Hepatocyte (in vitro differentiated cells): ENCODE data around the gene MAD2L1BP. TPM values are rescaled to one million over a fixed set of nuclear protein-coding genes. Genes with fewer than 3 reads are reported as not detected.
"Not testable (repeated sequence)": the region's sequence is repeated elsewhere in the genome, so short reads cannot be mapped to it uniquely, and the experiment has no call there.

Source experiments
- DNase-seq: peaks from one replicate; pipeline ENCODE4 v3.0.0-alpha.2; 2016; ENCODE audit warnings: low spot score
- H2AFZ ChIP-seq: fragments of 200-600 bp; sonication (generic); 2 replicates; pipeline ENCODE4 v1.6.0; 2016; ENCODE audit warnings: antibody characterized with exemption, mild to moderate bottlenecking
- H3K27ac ChIP-seq: fragments of 200-600 bp; sonication (generic); 2 replicates; pipeline ENCODE4 v1.5.1; 2016; ENCODE audit warnings: mild to moderate bottlenecking
- H3K27me3 ChIP-seq: fragments of 200-600 bp; sonication (generic); 2 replicates; pipeline ENCODE4 v1.6.1; 2016
- H3K36me3 ChIP-seq: fragments of 200-600 bp; sonication (generic); replicated peaks from 2 replicates; pipeline ENCODE4 v1.5.1; 2016; ENCODE audit warnings: low read depth; ENCODE audit not compliant: insufficient read depth
- H3K4me1 ChIP-seq: fragments of 200-600 bp; sonication (generic); 2 replicates; pipeline ENCODE4 v1.5.1; 2016; ENCODE audit warnings: mild to moderate bottlenecking, moderate library complexity; ENCODE audit not compliant: insufficient read depth
- H3K4me2 ChIP-seq: fragments of 200-600 bp; sonication (generic); 2 replicates; pipeline ENCODE4 v1.6.0; 2016
- H3K4me3 ChIP-seq: fragments of 200-600 bp; sonication (generic); 2 replicates; pipeline ENCODE4 v1.5.1; 2016; ENCODE audit warnings: mild to moderate bottlenecking
- H3K79me2 ChIP-seq: fragments of 200-600 bp; sonication (generic); 2 replicates; pipeline ENCODE4 v1.6.0; 2017; ENCODE audit warnings: mild to moderate bottlenecking
- H3K9me2 ChIP-seq: fragments of 200-600 bp; sonication (generic); replicated peaks from 2 replicates; pipeline ENCODE4 v1.6.0; 2017; ENCODE audit warnings: mild to moderate bottlenecking; ENCODE audit not compliant: insufficient read depth
- H3K9me3 ChIP-seq: fragments of 200-600 bp; sonication (generic); 2 replicates; pipeline ENCODE4 v1.5.1; 2016; ENCODE audit warnings: low read depth, mild to moderate bottlenecking
- H4K20me1 ChIP-seq: fragments of 200-600 bp; sonication (generic); 2 replicates; pipeline ENCODE4 v1.6.0; 2016; ENCODE audit warnings: mild to moderate bottlenecking; ENCODE audit not compliant: insufficient read depth, poor library complexity, severe bottlenecking
- EZH2 ChIP-seq: fragments of 200-600 bp; sonication (generic); IDR thresholded peaks from 2 replicates; pipeline ENCODE4 v1.6.1; 2016; ENCODE audit warnings: antibody characterized with exemption, mild to moderate bottlenecking, borderline replicate concordance
- EZH2phosphoT487 ChIP-seq: fragments of 200-600 bp; sonication (generic); IDR thresholded peaks from one replicate; pipeline ENCODE4 v1.6.1; 2018; ENCODE audit warnings: antibody characterized with exemption, mild to moderate bottlenecking, low read depth, moderate library complexity; ENCODE audit not compliant: unreplicated experiment, severe bottlenecking
- WGBS: methylation state at CpG from one replicate; pipeline ENCODE4 v1.1.6; 2016; ENCODE audit warnings: low lambda C conversion rate; ENCODE audit errors: missing lambda C conversion rate; 5-methylcytosine and 5-hydroxymethylcytosine counted together
- polyA plus RNA-seq: library from polyadenylated mRNA; unstranded; fragments of >200 nt; fragmentation: Nextera tagmentation; extraction: Ambion mirVana; gene quantifications from 2 replicates; pipeline ENCODE4 v1.2.1, GENCODE V29; 2016
- total RNA-seq: library from RNA; depleted of rRNA; stranded (reverse); fragments of >200 nt; gene quantifications from 2 replicates; pipeline ENCODE4 v1.2.3, GENCODE V29; 2014
- TF ChIP-seq, protein P1 (sequence below): fragments of 200-600 bp; sonication (generic); IDR thresholded peaks from 2 replicates; pipeline ENCODE4 v1.5.1; 2016; ENCODE audit warnings: antibody characterized with exemption, mild to moderate bottlenecking; ENCODE audit not compliant: poor library complexity

Gene MAD2L1BP
- total and polyA plus RNA-seq, 2 experiments from 2014 or later: 32.1 to 47.6 TPM

DNA sequence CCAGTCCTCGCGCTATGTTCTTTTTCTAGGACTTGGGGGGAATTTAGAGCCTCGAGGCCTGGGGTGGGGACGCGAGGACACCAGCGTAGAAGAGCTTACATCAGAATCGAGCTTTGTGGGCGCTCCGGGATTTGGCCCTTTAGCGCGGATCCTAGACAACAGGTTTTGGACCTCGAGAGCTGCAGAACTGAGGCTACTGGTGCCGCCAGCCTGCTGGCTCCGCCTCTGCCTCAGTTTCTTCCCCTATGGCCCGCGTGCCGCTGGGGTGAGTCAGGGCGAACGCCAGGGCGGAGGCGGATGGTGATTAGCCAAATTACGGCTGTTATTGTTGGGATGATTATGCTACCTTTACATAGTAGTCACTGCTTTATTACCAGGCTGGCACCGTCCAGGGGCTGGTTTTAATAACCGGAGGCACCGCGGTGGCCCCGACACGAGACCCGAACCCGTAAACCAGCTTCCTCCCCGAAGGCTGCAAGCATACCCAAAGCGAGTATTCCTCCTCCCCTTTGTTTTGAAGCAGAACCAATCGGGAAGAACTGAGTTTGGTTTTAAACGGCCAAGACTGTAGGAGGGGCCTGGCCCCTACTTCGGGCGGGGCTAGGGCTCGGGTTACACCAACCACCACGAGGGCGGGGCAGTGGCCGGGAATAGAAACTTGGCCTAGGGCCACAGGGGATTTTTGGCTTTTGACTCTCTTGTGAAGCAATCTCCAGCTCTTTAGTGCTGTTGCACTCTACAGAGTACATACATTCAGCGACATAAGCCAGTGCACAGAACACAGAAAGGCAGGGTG lies 5.9 kb upstream of the MAD2L1BP start:
- TF ChIP-seq EZH2 (no peak), EZH2phosphoT487 (no peak)
- TF ChIP-seq, protein P1, sequence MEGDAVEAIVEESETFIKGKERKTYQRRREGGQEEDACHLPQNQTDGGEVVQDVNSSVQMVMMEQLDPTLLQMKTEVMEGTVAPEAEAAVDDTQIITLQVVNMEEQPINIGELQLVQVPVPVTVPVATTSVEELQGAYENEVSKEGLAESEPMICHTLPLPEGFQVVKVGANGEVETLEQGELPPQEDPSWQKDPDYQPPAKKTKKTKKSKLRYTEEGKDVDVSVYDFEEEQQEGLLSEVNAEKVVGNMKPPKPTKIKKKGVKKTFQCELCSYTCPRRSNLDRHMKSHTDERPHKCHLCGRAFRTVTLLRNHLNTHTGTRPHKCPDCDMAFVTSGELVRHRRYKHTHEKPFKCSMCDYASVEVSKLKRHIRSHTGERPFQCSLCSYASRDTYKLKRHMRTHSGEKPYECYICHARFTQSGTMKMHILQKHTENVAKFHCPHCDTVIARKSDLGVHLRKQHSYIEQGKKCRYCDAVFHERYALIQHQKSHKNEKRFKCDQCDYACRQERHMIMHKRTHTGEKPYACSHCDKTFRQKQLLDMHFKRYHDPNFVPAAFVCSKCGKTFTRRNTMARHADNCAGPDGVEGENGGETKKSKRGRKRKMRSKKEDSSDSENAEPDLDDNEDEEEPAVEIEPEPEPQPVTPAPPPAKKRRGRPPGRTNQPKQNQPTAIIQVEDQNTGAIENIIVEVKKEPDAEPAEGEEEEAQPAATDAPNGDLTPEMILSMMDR: no peak
- Histone ChIP-seq H3K4me3 (peak overlapping the region; percentile 21), H3K9me2 (no peaks in the 10 kb centered on the region), H3K36me3 (no peaks in the 10 kb centered on the region), H3K4me1 (peaks cover 14% of the 10 kb centered on the region), H4K20me1 (no peaks in the 10 kb centered on the region), H3K9me3 (no peaks in the 10 kb centered on the region), H3K79me2 (peaks cover 24% of the 10 kb centered on the region), H3K27me3 (no peaks in the 10 kb centered on the region), H3K27ac (peak overlapping the region; percentile 91), H2AFZ (peak overlapping the region; percentile 50), H3K4me2 (peak overlapping the region; percentile 81)
- 1% methylated on average over 41 of the region's 41 CpGs for WGBS
- peak; percentile 98 for DNase-seq

DNA sequence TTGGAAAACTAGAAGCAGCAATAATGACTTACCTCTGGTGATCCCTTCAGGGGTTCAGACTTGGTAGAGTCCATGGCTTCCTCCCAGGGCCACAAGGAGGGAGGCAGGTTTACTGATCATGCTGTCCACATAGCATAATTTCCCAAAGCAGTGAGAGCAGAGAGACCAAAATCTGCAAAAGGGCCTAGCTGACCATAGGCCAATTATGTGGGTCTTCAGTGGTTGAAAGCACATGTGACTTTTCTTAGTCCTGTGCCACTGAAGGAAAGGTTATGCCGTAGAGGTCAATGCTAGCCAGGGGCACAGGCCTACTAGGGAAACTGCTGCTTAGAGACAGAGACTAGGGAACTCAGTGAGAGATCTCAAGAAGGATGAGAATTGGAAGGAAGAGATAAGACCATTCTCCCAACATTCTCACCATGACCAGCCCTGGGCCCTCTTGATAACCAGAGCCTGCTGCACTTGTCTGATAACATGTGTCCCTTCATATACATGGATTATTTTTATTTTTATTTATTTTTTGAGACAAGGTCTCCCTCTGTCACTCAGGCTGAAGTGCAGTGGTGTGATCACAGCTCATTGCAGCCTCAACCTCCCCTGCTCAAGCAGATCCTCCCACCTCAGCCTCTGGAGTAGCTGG lies 4.5 kb upstream of the MAD2L1BP start:
- no peaks in the 10 kb centered on the region for H3K9me3 ChIP-seq
- peak overlapping the region; percentile 31 for H3K27ac ChIP-seq
- H4K20me1 ChIP-seq: no peaks in the 10 kb centered on the region
- no peak for DNase-seq
- H3K27me3 ChIP-seq: no peaks in the 10 kb centered on the region
- no peaks in the 10 kb centered on the region for H3K36me3 ChIP-seq
- no peak overlapping the region for H2AFZ ChIP-seq
- TF ChIP-seq EZH2 (no peak), EZH2phosphoT487 (no peak)
- TF ChIP-seq, protein P1: no peak
- H3K79me2 ChIP-seq: peaks cover 24% of the 10 kb centered on the region
- 100% methylated on average over 1 of the region's 1 CpG for WGBS
- H3K4me3 ChIP-seq: no peak overlapping the region
- H3K4me2 ChIP-seq: no peak overlapping the region
- H3K4me1 ChIP-seq: peaks cover 14% of the 10 kb centered on the region
- no peaks in the 10 kb centered on the region for H3K9me2 ChIP-seq

DNA sequence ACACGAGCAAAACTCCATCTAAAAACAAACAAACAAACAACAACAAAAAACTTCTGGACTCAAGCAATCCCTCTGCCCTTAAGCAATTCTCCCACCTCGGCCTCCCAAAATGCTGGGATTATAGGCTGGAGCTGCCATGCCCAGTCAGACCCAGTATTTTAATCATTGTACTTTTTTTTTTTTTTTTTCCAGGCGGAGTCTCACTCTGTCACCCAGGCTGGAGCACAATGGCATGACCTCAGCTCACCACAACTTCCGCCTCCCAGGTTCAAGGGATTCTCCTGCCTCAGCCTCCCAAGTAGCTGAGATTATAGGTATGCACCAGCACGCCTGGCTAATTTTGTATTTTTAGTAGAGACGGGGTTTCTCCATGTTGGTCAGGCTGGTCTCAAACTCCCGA lies 2.6 kb upstream of the MAD2L1BP start:
- H2AFZ ChIP-seq, H3K36me3 ChIP-seq, H3K4me1 ChIP-seq, H3K9me2 ChIP-seq, H3K4me3 ChIP-seq, H3K27ac ChIP-seq, H3K4me2 ChIP-seq, DNase-seq, H3K27me3 ChIP-seq, H3K9me3 ChIP-seq, H4K20me1 ChIP-seq: not testable (repeated sequence)
- peaks cover 30% of the 10 kb centered on the region for H3K79me2 ChIP-seq
- WGBS: 92% methylated on average over 7 of the region's 7 CpGs

DNA sequence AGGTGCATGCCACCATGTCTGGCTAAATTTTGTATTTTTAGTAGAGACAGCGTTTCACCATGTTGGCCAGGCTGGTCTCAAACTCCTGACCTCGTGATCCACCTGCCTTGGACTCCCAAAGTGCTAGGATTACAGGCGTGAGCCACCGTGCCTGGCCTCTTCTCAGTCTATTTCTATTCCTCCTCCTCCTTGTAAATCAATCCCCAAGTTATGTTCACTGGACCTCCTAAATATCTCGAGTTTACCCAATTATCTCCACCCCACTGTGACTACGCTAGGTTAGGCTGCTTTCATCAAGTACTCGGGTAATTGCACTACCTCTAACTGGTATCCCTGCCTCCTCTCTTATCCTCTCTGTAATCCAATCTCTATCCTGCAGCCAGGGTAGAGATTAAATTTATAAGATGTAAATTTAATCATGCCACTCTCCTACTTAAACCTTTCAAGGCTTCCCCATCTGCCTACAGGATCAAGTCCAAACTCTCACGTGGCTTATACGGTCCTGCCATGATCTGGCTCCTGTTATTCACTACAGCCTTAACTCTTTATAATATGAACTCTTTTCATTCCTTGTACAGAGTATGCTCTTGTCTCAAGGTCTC lies 837 bp upstream of the MAD2L1BP start:
- 86% methylated on average over 9 of the region's 9 CpGs for WGBS
- peak overlapping the region; percentile 82 for H3K27ac ChIP-seq

More for the DNA sequence above, 837 bp upstream of the MAD2L1BP start:
- H3K4me1 ChIP-seq: peaks cover 8% of the 10 kb centered on the region
- no peaks in the 10 kb centered on the region for H3K9me2 ChIP-seq
- H3K4me2 ChIP-seq: peak overlapping the region; percentile 86
- peak overlapping the region; percentile 88 for H2AFZ ChIP-seq
- H3K36me3 ChIP-seq: no peaks in the 10 kb centered on the region
- no peak for DNase-seq
- H3K79me2 ChIP-seq: peaks cover 37% of the 10 kb centered on the region
- H3K27me3 ChIP-seq: no peaks in the 10 kb centered on the region
- no peak overlapping the region for H3K4me3 ChIP-seq
- no peaks in the 10 kb centered on the region for H3K9me3 ChIP-seq
- H4K20me1 ChIP-seq: no peaks in the 10 kb centered on the region
- TF ChIP-seq, protein P1: no peak
- TF ChIP-seq EZH2 (no peak), EZH2phosphoT487 (no peak)
